Spinal cord (tissue), 10 donors: Measurements from ENCODE around the gene MZT2B. TPM values are rescaled to one million over a fixed set of nuclear protein-coding genes. Genes with fewer than 3 reads are reported as not detected.
"Not testable (repeated sequence)": the region's sequence is repeated elsewhere in the genome, so short reads cannot be mapped to it uniquely, and the experiment has no call there.

ENCODE experiments used
- DNase-seq, 6 donors: peaks; one replicate each; pipeline versions ENCODE4 v3.0.0 to v3.0.0-alpha.2; 2013 to 2015; ENCODE audit warnings: low spot score in 6 of 6, low read depth in 4 of 6
- H3K27ac ChIP-seq: one replicate; pipeline ENCODE4 v1.5.1; 2013; ENCODE audit warnings: low read depth, low read length, control low read depth
- H3K27me3 ChIP-seq: one replicate; pipeline ENCODE4 v1.6.1; 2013; ENCODE audit warnings: low read length; ENCODE audit not compliant: control insufficient read depth, insufficient read depth
- H3K36me3 ChIP-seq: one replicate; pipeline ENCODE4 v1.6.1; 2013; ENCODE audit warnings: low read length; ENCODE audit not compliant: control insufficient read depth, insufficient read depth
- H3K4me1 ChIP-seq: one replicate; pipeline ENCODE4 v1.6.1; 2013; ENCODE audit warnings: low read length; ENCODE audit not compliant: control insufficient read depth, insufficient read depth
- H3K4me3 ChIP-seq: one replicate; pipeline ENCODE4 v1.5.1; 2013; ENCODE audit warnings: low read depth, low read length, control low read depth
- H3K9me3 ChIP-seq: one replicate; pipeline ENCODE4 v1.6.1; 2013; ENCODE audit warnings: low read length; ENCODE audit not compliant: control insufficient read depth, insufficient read depth
- WGBS: methylation state at CpG from one replicate; pipeline ENCODE4 v1.1.5; 2013; ENCODE audit warnings: missing lambda C conversion rate; ENCODE audit not compliant: insufficient coverage; 5-methylcytosine and 5-hydroxymethylcytosine counted together
- long read RNA-seq, 4 donors: transcript quantifications; one replicate each; lab custom pipeline, GENCODE V29; 2026
- polyA plus RNA-seq, 2 donors: library from polyadenylated mRNA; unstranded; fragments of 120-200 nt; gene quantifications; one replicate each; pipeline ENCODE4 v1.2.1, GENCODE V29; 2013; ENCODE audit not compliant: insufficient read length in 2 of 2
- total RNA-seq, 2 donors: library from RNA; depleted of rRNA in 1 of 2; stranded (reverse); fragments of 120-200 nt in 1 of 2; fragments of >200 nt in 1 of 2; gene quantifications; one replicate each; pipeline versions ENCODE4 v1.2.3 to v1.2.4, GENCODE V29; 2013 to 2014
- donor health status: healthy.

MZT2B gene
- total RNA-seq (100 to 1,000 TPM in 1 of 2 donors, 10 to 100 TPM in 1; 58.7 to 256 TPM), polyA plus RNA-seq (100 to 1,000 TPM; 240 to 252 TPM)
- long read RNA-seq, donor 1, transcript MZT2B-205 (3 exons, 435 nt), result minor isoform, 6 of 309 reads
- long read RNA-seq, donor 1, transcript MZT2B-204 (2 exons, 401 nt), result minor isoform, 11 of 309 reads
- long read RNA-seq, donor 1, transcript MZT2B-206 (2 exons, 480 nt), result minor isoform, 42 of 309 reads
- long read RNA-seq, donor 1, transcript MZT2B-201 (3 exons, 933 nt), result major isoform, 234 of 309 reads
- long read RNA-seq, donor 1, partial matches to known transcripts, result 0 of 309 reads
- long read RNA-seq, donor 1, other reads (novel, unspliced or antisense), result 9 of 309 reads
- long read RNA-seq, donor 2, transcript MZT2B-202 (4 exons, 769 nt), result minor isoform, 6 of 124 reads
- long read RNA-seq, donor 2, transcript MZT2B-201 (3 exons, 933 nt), result major isoform, 89 of 124 reads
- long read RNA-seq, donor 2, transcript MZT2B-206 (2 exons, 480 nt), result minor isoform, 15 of 124 reads
- long read RNA-seq, donor 2, transcript MZT2B-204 (2 exons, 401 nt), result minor isoform, 9 of 124 reads
- long read RNA-seq, donor 2, partial matches to known transcripts, result 0 of 124 reads
- long read RNA-seq, donor 2, other reads (novel, unspliced or antisense), result 0 of 124 reads
- long read RNA-seq, donor 3, transcript MZT2B-204 (2 exons, 401 nt), result minor isoform, 9 of 185 reads
- long read RNA-seq, donor 3, transcript MZT2B-201 (3 exons, 933 nt), result major isoform, 162 of 185 reads
- long read RNA-seq, donor 3, transcript MZT2B-206 (2 exons, 480 nt), result minor isoform, 6 of 185 reads
- long read RNA-seq, donor 3, partial matches to known transcripts, result 0 of 185 reads
- long read RNA-seq, donor 3, other reads (novel, unspliced or antisense), result 0 of 185 reads
- long read RNA-seq, donor 4, transcript MZT2B-206 (2 exons, 480 nt), result minor isoform, 45 of 476 reads
- long read RNA-seq, donor 4, transcript MZT2B-201 (3 exons, 933 nt), result major isoform, 401 of 476 reads
- long read RNA-seq, donor 4, transcript MZT2B-204 (2 exons, 401 nt), result minor isoform, 7 of 476 reads
- long read RNA-seq, donor 4, transcript MZT2B-203 (3 exons, 455 nt), result minor isoform, 7 of 476 reads
- long read RNA-seq, donor 4, partial matches to known transcripts, result 0 of 476 reads
- long read RNA-seq, donor 4, other reads (novel, unspliced or antisense), result 10 of 476 reads

- Histone ChIP-seq H3K4me1 (peaks cover 31% of the 10 kb centered on the region), H3K27ac (peak within 1 kb of the TSS; percentile 91), H3K4me3 (peak within 1 kb of the TSS; percentile 82), H3K36me3 (peaks cover 30% of the 10 kb centered on the region)
- peak; percentile 64 to 95 (median 76) for DNase-seq
- not testable (repeated sequence) for H3K9me3 ChIP-seq, H3K27me3 ChIP-seq
- under 1% methylated on average over 70 of the region's 86 CpGs for WGBS
Measured at GRCh38 chr2:130181880-130182682, at the start of gene MZT2B. MZT2B (plus strand) TSS chr2:130182262; CDS start chr2:130182283, 21 bp downstream.

- no peak overlapping the region for H3K4me3 ChIP-seq
- no peaks in the 10 kb centered on the region for H3K27me3 ChIP-seq
- H3K36me3 ChIP-seq, result no peaks in the 10 kb centered on the region
- no peaks in the 10 kb centered on the region for H3K4me1 ChIP-seq
- WGBS, result 70% methylated on average over 12 of the region's 15 CpGs
- no peaks in the 10 kb centered on the region for H3K9me3 ChIP-seq
- no peak for DNase-seq
- H3K27ac ChIP-seq, result no peak overlapping the region
Measured at GRCh38 chr2:130135692-130136541, 46.1 kb upstream of the MZT2B start.

- H3K27me3 ChIP-seq, H3K4me3 ChIP-seq, H3K27ac ChIP-seq, H3K9me3 ChIP-seq, H3K36me3 ChIP-seq, DNase-seq, H3K4me1 ChIP-seq: not testable (repeated sequence)
- WGBS, result 83% methylated on average over 2 of the region's 10 CpGs
Measured at GRCh38 chr2:130136546-130136945, 45.5 kb upstream of the MZT2B start.

GRCh38 chr2:130137118-130137517 lies 44.9 kb upstream of the MZT2B start:
- H3K9me3 ChIP-seq, H3K4me3 ChIP-seq, H3K27me3 ChIP-seq, H3K27ac ChIP-seq, H3K4me1 ChIP-seq, H3K36me3 ChIP-seq, DNase-seq: not testable (repeated sequence)
- WGBS, result 50% methylated on average over 2 of the region's 5 CpGs

- not testable (repeated sequence) for H3K27me3 ChIP-seq, H3K4me1 ChIP-seq, H3K9me3 ChIP-seq, H3K27ac ChIP-seq, H3K36me3 ChIP-seq, DNase-seq, H3K4me3 ChIP-seq
- 90% methylated on average over 2 of the region's 13 CpGs for WGBS
Measured at GRCh38 chr2:130138326-130138725, 43.7 kb upstream of the MZT2B start.

GRCh38 chr2:130138841-130139251 lies 43.2 kb upstream of the MZT2B start:
- H3K9me3 ChIP-seq, H3K27ac ChIP-seq, H3K4me3 ChIP-seq, H3K4me1 ChIP-seq, H3K36me3 ChIP-seq, H3K27me3 ChIP-seq, DNase-seq: not testable (repeated sequence)
- 90% methylated on average over 10 of the region's 15 CpGs for WGBS

GRCh38 chr2:130139331-130140280 lies 42.5 kb upstream of the MZT2B start:
- H3K4me3 ChIP-seq, DNase-seq, H3K4me1 ChIP-seq, H3K9me3 ChIP-seq, H3K36me3 ChIP-seq, H3K27ac ChIP-seq, H3K27me3 ChIP-seq: not testable (repeated sequence)
- 90% methylated on average over 12 of the region's 30 CpGs for WGBS

GRCh38 chr2:130140516-130140915 lies 41.5 kb upstream of the MZT2B start:
- not testable (repeated sequence) for H3K36me3 ChIP-seq, H3K9me3 ChIP-seq, H3K27ac ChIP-seq, H3K4me3 ChIP-seq, H3K27me3 ChIP-seq, H3K4me1 ChIP-seq, DNase-seq
- no CpG with 5 or more reads among the region's 7 CpGs for WGBS
